ENCODE results near the gene MCU.
"Not testable (repeated sequence)": the region's sequence is repeated elsewhere in the genome, so short reads cannot be mapped to it uniquely, and the experiment has no call there.

MCU gene

DNA sequence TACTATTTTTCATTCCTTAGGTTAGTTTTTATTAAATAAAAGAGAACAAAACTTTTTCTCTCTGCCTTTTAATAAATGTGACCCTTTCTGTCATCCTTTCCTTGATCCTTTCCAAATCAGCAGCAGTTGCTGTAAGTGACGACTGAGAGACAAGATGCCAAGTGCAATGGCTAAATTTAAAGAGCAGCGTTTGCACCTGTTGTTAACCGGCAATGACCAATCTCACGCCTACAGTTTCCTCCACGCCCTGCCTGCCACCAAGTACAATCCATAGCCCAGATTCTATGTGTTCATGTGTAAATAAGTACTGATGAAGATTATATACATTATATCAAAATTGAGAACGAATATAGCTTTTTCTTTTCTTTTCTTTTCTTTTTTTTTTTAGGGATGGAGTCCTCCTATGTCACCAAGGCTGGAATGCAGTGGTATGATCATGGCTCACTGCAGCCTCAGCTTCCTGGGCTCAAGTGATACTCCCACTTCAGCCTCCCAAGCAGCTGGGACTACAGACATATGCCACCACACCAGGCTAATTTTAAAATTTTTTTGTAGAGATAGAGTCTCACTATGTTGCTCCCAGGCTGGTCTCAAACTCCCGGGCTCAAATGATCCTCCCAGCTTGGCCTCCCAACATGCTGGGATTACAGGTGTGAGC lies 6.5 kb upstream of the MCU start:
- FAIRE-seq, result no peak
- no peak for DNase-seq (ENCODE audit: insufficient read length, low spot score)

DNA sequence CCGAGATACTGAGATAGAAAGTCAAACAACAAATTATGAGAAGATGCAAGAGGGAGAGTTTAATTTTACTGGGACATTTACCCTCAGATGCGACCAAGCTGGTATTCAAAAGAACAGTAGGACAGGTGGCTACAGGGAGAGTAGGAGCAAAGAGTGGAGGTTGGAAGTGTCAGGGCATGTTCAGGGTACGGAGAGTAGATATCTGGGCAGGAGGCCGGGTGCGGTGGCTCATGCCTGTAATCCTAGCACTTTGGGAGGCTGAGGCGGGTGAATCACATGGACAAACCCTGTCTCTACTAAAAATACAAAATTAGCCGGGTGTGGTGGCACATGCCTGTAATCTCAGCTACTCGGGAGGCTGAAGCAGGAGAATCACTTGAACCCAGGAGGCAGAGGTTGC lies 5.5 kb upstream of the MCU start:
- not testable (repeated sequence) for FAIRE-seq; DNase-seq (ENCODE audit: insufficient read length, low spot score)

DNA sequence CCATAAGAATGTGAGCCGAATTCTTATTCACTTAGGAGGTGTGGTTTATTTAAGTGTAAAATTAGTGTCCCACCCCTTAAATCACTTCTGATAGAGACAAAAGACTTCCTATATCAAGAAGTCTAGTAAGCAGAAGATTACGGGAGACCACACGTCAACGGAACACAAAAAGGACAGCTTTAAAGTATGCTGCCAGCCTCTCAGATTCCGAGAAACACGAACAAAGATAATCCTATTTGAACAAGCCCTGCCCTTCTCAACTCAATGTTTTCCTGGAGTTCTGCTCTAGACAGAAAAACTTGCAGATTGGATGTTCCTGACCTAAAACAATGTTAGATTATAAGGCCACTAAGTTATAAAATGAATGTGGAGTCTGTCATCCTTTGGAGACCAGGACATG lies 4.9 kb upstream of the MCU start:
- DNase-seq (ENCODE audit: insufficient read length, low spot score), result no peak
- FAIRE-seq, result no peak

DNA sequence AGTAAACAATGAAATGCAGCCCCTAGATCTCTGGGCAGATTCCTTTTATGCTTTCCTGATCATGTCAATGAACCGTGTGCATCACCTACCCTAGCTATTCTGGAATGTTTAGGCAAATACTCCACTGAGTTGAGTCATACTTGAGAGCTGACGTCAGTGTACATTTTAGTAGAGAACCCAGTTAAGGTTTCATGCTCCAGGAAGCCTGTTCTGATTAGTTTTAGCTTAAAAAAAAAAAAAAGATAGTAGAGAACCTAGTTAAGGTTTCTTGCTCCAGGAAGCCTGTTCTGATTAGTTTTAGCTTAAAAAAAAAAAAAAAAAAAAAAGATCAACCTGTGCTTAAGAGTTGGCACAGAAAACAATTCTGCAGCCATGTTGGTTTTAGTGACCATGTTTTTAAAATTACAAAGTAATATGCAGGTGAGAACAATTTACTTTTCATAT lies 3.7 kb upstream of the MCU start:
- peak; percentile 75 for FAIRE-seq
- DNase-seq (ENCODE audit: insufficient read length, low spot score), result peak; percentile 83

DNA sequence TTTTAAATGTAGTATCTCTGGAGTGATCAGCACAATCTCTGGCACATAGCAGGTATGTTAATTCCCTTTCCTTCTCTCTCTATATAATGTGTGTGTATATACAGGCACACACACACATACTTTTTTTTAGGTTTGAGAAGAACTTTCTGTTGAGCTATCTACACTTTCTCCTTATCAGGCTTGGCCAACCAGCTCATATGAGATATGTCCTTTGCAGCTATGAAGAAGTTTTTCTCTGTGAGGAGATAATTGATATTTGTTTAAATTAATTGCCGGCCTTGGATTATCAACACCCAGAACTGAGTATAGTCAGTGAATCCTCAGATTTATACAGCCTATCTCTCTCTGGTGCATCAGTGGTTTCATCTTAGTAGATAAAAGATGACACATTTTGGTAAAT lies 2.3 kb upstream of the MCU start:
- no peak for DNase-seq (ENCODE audit: insufficient read length, low spot score)
- no peak for FAIRE-seq

DNA sequence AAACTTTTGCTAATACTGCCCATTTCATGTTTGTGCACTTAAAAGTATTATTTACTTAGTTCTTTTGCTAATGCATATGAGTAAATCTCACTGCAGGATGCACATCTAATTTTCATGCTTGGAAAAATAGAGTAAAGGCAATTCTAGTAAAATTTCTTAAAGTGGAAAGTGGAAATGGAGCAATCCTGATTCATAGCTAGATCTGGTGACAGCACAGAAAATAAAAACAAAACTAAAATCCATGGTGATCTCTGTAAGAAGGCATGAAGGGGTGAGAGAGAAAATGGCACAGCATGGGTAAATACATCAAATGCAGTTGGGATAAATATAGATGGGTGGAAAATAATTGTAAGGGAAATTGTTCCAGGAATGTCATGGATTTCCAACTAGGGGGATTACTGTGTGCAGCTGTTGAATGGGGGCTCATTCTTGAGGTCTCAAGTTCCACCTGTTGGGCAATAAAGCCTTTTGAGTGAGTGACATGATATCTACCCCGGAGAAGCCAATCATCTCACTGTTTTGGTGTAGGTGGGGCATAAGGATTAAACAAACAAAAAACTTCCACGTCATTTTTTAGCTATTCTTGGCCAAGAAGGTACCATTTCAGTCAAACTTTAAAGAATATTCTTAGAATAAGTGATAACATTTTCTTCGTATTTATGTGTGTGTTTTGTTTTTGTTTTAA lies 1.7 kb upstream of the MCU start:
- FAIRE-seq (no peak), DNase-seq (ENCODE audit: insufficient read length, low spot score) (no peak)

- DNase-seq (ENCODE audit: insufficient read length, low spot score) (no peak), FAIRE-seq (no peak)
Measured at GRCh38 chr10:72691470-72691862, 477 bp upstream of the MCU start.

GRCh38 chr10:72692744-72692993 lies 726 bp downstream of the MCU start:
- no peak for FAIRE-seq
- no peak for DNase-seq (ENCODE audit: insufficient read length, low spot score)

DNA sequence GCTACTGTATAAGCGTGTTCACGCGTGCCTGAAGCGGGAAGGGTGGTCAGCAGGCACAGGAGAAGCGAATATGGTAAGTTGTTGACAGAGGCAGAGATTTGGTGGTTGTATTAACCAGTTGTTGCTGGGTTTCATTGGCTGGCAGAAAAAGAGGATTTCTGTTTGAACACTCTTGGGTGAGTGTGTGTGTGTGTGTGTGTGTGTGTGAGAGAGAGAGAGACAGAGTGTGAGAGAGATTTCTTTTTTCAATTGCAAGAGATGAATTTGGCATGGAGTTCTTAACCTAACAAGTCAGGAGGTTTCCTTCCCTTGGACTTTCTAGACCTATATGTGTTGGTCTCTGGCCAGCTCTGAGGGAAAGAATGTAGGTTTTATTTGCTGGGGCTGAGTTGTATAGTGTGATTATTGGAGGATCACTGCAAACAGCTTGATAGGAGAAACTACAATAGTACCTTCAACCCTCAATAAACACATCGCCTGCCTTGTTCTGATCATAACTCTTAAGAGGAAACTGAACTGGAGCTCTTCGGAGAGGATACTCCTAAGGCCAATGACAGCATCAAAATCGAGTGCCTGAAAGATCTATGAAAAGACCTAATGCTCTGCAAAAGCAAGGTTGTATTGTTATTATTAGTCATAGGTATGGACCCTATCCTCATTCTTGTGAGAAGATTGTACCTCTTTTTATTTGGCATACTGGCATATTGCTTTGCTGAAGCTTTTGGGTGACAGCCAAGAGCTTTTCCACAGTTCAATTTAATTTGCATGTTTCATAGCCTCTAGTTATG lies 1.2 kb downstream of the MCU start:
- DNase-seq (ENCODE audit: insufficient read length, low spot score), result no peak
- FAIRE-seq, result no peak

DNA sequence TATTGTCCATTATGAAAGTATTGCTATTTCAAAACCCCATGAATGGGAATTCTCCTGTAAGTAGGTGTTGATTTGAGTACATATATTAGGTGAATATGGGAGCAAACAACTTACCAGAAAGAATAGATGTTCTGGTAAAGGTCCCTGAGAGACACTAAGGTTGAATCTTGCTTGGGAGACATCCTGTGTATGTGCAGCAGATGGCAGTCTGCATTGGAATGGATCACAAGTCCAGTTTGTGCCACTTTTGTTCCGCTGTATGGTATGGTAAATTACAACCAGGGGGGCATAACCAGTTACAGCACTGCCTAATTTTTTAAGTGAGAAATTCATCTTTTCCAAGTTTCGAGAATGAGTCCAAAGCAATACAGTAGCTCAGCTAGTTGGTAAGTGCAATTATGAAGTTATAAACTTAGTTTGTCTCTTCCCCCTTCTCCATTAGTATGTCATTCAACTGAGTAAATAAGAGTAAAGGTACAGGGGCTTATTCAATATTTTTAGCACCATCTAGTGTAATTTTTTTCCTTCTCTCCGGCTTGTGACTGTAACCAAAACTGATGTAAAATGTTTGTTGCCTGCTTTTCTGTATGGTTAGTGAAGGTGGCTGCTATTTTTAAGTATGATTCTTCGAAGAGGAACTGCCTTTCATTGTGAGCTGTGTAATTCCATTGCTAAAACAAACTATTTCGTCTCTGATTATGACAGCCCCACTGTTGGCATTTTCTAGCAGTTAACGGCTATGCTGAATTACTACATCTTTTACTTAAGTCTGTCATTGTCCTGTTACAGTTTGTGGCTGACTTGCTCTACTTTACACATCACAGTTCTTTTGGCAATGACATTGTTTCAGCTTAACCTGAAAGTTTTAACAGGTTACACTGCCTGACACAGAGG lies 2.8 kb downstream of the MCU start:
- no peak for DNase-seq (ENCODE audit: insufficient read length, low spot score)
- no peak for FAIRE-seq

GRCh38 chr10:72695496-72695895 lies 3.6 kb downstream of the MCU start:
- DNase-seq (ENCODE audit: insufficient read length, low spot score), result no peak
- FAIRE-seq, result no peak

DNA sequence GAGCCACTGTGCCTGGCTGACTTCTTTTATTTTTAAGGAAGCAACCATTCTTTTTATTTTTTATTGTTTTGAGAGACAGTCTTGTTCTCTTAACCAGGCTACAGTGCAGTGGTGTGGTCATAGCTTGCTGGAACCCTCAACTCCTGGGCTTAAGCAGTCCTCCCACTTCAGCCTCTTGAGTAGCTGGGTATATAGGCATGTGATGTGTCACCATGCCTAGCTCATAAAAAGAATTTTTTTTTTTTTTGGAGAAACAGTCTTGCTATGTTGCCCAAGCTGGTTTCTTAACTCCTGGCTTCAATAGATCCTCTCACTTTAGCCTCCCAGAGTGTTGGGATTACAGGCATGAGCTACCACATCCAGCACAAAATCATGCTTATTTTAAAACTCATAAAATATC lies 5.8 kb downstream of the MCU start:
- no peak for DNase-seq (ENCODE audit: insufficient read length, low spot score)
- FAIRE-seq, result no peak

GRCh38 chr10:72702465-72702864 lies 10.5 kb downstream of the MCU start:
- DNase-seq (ENCODE audit: insufficient read length, low spot score); FAIRE-seq: not testable (repeated sequence)

DNA sequence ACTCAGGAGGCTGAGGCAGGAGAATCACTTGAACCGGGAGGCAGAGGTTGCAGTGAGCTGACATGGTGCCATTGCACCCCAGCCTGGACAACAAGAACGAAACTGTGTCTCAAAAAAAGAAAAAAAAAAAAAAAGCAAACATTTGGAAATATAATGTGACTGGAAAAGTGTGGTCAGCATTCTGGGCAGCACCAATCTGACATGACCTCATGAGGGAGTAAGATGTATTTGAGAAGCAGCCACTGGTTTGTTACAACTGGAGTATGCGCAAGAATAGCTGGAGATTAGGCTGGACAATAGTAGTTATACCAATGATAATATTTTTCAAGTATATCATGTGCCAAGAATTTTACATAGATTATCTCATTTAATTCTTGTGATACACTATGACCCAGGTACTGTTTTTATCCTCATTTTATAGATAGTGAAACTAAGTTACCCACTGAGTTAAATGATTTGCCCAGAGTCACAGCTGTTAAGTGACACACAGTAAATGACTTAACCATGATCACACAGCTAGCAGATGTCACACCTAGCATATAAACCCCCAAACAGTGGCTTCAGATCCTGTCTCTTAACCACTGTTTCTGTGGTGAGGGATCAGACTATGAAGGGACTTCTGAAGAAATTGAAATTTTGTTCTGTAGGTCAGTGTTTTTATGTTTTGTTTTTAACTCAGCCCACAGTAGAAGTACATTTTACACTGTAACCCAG lies 11.1 kb downstream of the MCU start:
- FAIRE-seq (no peak), DNase-seq (ENCODE audit: insufficient read length, low spot score) (no peak)

GRCh38 chr10:72704117-72704516 lies 12.2 kb downstream of the MCU start:
- DNase-seq (ENCODE audit: insufficient read length, low spot score) (no peak), FAIRE-seq (no peak)

DNA sequence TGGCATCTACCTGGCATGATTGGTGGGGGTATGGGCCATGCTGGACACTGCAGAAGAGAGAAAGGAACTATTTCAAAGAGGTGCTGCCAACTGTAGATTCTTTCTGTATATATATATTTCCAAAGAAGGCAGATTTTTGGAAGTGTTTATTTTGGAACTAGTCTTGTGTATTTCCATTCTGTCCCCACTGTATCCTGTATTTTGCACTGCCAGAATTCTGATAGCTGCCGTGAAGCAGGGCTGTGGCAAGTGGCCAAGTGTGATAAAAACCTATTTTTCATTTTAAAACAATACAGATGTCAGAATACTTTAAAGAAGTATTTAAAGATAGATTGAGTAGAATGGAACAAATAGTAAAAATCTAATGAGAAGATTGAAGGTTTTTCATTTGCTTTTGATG lies 17.1 kb downstream of the MCU start:
- no peak for FAIRE-seq

DNA sequence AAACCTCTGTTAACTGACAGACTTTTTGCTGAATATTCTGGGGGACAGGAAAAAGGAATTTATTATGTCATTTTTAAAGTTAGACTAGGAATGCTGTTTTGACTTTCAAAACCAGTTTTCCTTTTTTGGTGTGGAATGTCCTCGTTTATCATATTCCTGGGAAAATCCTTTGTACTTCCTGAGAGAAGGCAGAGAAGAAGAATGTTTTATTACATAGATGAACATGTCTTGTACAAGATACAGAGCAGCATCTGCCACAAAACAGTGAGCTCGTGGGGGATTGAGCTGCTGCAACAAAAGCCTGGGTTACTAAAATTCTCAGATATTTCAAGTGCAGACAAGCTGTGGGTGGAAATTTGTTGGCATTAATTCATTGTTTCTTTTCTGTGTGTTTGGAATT lies 20.2 kb downstream of the MCU start:
- no peak for DNase-seq (ENCODE audit: insufficient read length, low spot score)
- no peak for FAIRE-seq

More for the DNA sequence above, 17.1 kb downstream of the MCU start:
- DNase-seq (ENCODE audit: insufficient read length, low spot score), result no peak

DNA sequence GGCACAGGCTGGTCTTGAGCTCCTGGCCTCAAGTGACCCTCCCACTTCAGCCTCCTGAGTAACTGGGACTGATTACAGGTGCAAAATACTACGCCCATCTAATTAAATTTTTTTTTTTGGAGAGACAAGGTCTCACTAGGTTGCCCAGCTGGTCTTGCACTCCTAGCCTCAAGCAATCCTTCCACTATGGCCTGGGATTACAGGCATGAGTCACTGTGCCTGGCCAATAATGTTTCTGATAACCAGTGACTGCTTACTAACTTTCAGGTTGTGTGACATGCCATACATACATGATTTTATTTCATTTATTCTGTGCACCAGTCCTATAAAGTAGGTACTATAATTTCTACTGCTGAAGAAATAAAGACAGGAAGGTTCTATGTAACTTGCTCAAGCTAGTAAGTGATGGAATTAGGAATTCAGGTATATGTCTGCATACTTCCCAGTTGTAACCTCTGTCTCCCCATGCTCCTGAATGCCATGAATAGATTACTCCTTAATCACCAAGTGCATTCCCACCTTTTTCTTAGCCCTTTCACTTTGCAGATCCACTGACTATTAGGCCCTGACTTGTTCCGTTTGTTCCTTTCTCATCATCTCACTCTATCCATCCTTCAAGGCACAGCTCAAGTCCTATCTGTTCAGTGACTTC lies 28.1 kb downstream of the MCU start:
- no peak for DNase-seq (ENCODE audit: insufficient read length, low spot score)
- peak; percentile 42 for FAIRE-seq

DNA sequence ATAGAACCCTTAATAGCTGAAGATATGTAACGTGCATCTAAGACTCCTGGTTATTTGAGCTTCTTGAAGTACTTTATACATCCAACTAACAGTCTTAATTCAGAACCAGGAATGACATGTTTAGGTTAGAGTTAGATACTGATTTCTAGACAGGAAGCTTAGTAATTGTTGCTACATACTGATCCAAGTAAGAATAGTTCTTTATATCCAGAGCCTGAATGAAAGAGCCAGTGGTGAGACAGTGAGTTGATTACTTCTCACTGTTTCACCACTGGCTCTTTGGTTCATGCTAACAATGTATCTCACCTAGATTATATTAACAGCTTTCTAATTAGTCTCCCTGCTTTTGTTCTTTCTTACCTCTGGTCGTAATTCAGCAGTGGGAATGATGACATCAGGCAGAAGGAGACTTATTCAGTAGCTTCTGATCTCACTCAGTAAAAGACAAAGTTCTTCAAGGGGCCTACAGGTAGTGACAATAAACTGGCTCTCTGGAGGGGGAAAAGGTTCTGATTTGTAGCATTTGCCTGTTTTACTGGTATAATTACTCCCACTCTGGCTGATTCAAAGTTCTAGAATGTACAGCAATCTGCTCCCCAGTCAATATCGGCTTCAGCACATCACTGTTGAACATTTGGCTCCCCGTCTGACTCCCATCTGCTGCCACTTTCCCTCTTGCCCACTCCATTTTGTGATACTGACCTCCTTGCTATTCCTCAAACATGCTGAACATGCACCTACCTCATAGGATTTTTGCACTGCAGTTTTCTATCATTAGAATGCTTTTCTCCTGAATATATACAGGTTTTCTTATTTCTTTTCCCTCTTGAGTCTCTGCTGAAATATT lies 29.1 kb downstream of the MCU start:
- FAIRE-seq (no peak), DNase-seq (ENCODE audit: insufficient read length, low spot score) (no peak)
